Measurements from ENCODE around the gene ABCA10. TPM values are rescaled to one million over a fixed set of nuclear protein-coding genes. Genes with fewer than 3 reads are reported as not detected.

Gene ABCA10
- total RNA-seq, 4 donors from 2014 or later, result 2.6 to 39.3 (median 5.2) TPM

DNA sequence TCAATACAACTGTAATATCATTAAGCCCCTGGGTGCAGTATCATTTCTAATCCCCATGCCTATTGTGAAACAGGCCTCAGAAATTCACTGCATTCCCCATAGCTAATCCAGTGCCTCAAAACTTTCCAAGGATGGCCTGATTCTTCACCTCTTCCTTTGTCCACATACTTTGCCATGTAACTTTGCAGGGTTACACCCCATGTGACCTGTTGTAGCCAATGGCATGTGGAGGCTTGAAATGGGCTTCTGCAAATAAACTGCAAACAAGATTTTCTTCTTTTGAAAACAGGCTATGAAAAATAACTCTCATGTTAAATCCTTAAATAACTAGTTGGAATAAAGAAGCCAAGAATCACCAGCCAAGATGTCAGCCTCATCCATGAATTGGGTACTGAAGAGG lies 35.9 kb downstream of the ABCA10 start:
- in situ Hi-C loops (cut with MboI; ENCODE audit: low sequenced_read_pairs in 4 of 4), result loop anchor here in 1 of 4 donors (25.0 kb wide), 1 partner anchor 95 kb away; no protein-coding TSS in a partner anchor
- ATAC-seq, result no peak

DNA sequence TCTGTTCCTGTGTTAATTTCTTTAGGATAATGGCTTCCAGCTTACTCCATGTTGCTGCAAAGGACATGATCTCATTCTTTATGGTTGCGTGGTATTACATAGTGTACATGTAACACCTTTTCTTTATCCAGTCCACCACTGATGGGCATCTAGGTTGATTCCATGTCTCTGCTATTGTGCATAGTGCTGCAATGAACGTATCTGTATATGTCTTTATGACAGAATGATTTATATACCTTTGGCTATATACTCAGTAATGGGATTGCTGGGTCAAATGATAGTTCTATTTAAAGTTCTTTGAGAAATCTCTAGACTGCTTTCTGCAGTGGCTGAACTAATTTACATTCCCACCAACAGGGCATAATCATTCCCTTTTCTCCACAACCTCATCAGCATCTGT lies 39.8 kb downstream of the ABCA10 start:
- no peaks in the 10 kb centered on the region for H3K27me3 ChIP-seq
- no peak overlapping the region for H3K4me3 ChIP-seq
- H3K36me3 ChIP-seq, result peaks cover 3 to 90% of the 10 kb centered on the region in 2 donors
- no peak overlapping the region for H3K27ac ChIP-seq
- DNase-seq, result no peak
- intact Hi-C loops (cut with DNase I; ENCODE audit: low total_unique reads), result no loop called here
- no peaks in the 10 kb centered on the region for H3K4me1 ChIP-seq
- no peak for ATAC-seq
- no peaks in the 10 kb centered on the region for H3K9me3 ChIP-seq
- TF ChIP-seq POLR2A (IDR thresholded peaks at IDR 0.05), result no peak
- TF ChIP-seq, protein P1, sequence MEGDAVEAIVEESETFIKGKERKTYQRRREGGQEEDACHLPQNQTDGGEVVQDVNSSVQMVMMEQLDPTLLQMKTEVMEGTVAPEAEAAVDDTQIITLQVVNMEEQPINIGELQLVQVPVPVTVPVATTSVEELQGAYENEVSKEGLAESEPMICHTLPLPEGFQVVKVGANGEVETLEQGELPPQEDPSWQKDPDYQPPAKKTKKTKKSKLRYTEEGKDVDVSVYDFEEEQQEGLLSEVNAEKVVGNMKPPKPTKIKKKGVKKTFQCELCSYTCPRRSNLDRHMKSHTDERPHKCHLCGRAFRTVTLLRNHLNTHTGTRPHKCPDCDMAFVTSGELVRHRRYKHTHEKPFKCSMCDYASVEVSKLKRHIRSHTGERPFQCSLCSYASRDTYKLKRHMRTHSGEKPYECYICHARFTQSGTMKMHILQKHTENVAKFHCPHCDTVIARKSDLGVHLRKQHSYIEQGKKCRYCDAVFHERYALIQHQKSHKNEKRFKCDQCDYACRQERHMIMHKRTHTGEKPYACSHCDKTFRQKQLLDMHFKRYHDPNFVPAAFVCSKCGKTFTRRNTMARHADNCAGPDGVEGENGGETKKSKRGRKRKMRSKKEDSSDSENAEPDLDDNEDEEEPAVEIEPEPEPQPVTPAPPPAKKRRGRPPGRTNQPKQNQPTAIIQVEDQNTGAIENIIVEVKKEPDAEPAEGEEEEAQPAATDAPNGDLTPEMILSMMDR (IDR thresholded peaks at IDR 0.05 in 4 of 5, conservative IDR thresholded peaks at IDR 0.05 in 1 of 5), result no peak
- in situ Hi-C loops (cut with MboI; ENCODE audit: low sequenced_read_pairs in 4 of 4), result loop anchor here in 1 of 4 donors (25.0 kb wide), 1 partner anchor 99 kb away; no protein-coding TSS in a partner anchor

More for the DNA sequence above, 35.9 kb downstream of the ABCA10 start:
- no peak overlapping the region for H3K4me3 ChIP-seq
- H3K27me3 ChIP-seq, result no peaks in the 10 kb centered on the region
- DNase-seq, result no peak
- no peaks in the 10 kb centered on the region for H3K4me1 ChIP-seq
- intact Hi-C loops (cut with DNase I; ENCODE audit: low total_unique reads), result no loop called here
- peaks cover 0 to 74% of the 10 kb centered on the region in 2 donors for H3K36me3 ChIP-seq
- TF ChIP-seq, protein P1 (IDR thresholded peaks at IDR 0.05 in 4 of 5, conservative IDR thresholded peaks at IDR 0.05 in 1 of 5), result no peak
- TF ChIP-seq POLR2A (IDR thresholded peaks at IDR 0.05), result no peak
- H3K27ac ChIP-seq, result no peak overlapping the region
- no peaks in the 10 kb centered on the region for H3K9me3 ChIP-seq

DNA sequence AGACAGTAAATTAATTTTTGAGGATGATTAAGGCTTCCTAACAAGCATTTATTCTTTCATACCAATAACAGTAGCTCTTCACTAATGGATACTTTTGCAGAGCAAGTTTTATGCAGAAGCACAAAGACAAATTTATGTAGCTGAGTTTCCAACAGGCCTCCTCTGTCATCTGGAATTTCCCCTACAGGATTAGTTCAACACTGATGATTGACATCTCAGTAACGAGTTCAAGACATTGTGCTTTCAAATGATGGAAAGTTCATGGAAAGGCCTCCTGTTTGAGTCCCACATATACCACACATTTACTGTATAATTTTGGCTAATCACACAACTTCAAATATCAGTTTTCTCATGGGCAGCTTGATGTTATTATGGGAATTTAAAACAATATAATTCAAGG lies 40.6 kb downstream of the ABCA10 start:
- Histone ChIP-seq H3K27me3 (no peaks in the 10 kb centered on the region), H3K4me3 (no peak overlapping the region), H3K36me3 (peaks cover 3 to 87% of the 10 kb centered on the region in 2 donors), H3K9me3 (no peaks in the 10 kb centered on the region), H3K27ac (no peak overlapping the region), H3K4me1 (no peaks in the 10 kb centered on the region)
- intact Hi-C loops (cut with DNase I; ENCODE audit: low total_unique reads), result no loop called here
- DNase-seq (no peak), ATAC-seq (no peak)
- no peak for TF ChIP-seq POLR2A (IDR thresholded peaks at IDR 0.05)
- TF ChIP-seq, protein P1 (IDR thresholded peaks at IDR 0.05 in 4 of 5, conservative IDR thresholded peaks at IDR 0.05 in 1 of 5), result no peak
- in situ Hi-C loops (cut with MboI; ENCODE audit: low sequenced_read_pairs in 4 of 4), result loop anchor here in 1 of 4 donors (25.0 kb wide), 1 partner anchor 99 kb away; no protein-coding TSS in a partner anchor

DNA sequence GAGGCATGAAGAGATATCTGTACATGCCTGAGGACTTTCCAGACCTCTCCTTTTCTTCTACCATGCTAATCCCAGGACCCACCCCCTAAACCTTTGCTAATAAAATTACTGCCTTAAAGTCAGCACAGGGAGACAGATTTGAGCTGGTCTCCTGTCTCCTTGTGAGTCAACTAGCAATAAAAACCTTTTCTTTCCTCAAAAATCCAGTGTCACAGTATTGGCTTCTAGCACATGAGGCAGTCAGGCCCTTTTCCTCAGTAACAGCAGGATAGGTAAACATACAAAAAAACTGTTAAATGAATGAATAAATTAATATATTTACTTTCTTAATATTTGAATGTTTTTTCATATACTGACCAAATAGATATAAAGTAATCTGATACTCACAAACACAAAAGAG lies 41.3 kb downstream of the ABCA10 start:
- Histone ChIP-seq H3K4me3 (no peak overlapping the region), H3K27me3 (no peaks in the 10 kb centered on the region), H3K27ac (no peak overlapping the region), H3K9me3 (no peaks in the 10 kb centered on the region), H3K4me1 (no peaks in the 10 kb centered on the region), H3K36me3 (peaks cover 3 to 87% of the 10 kb centered on the region in 2 donors)
- no peak for ATAC-seq
- in situ Hi-C loops (cut with MboI; ENCODE audit: low sequenced_read_pairs in 4 of 4) (loop anchor here in 1 of 4 donors (25.0 kb wide), 1 partner anchor 100 kb away; no protein-coding TSS in a partner anchor), intact Hi-C loops (cut with DNase I; ENCODE audit: low total_unique reads) (no loop called here)
- no peak for TF ChIP-seq POLR2A (IDR thresholded peaks at IDR 0.05)
- TF ChIP-seq, protein P1 (IDR thresholded peaks at IDR 0.05 in 4 of 5, conservative IDR thresholded peaks at IDR 0.05 in 1 of 5), result no peak
- DNase-seq, result no peak
